PC-9 (cell line): Measurements from ENCODE around the gene TBCK.

Experiments used
- CTCF ChIP-seq: fragments of 200-600 bp; sonication (generic); conservative IDR thresholded peaks from 2 replicates; pipeline ENCODE4 v1.6.1; 2017; ENCODE audit warnings: mixed run types, antibody characterized with exemption, mild to moderate bottlenecking, moderate library complexity
- EZH2 ChIP-seq: fragments of 200-600 bp; sonication (generic); IDR thresholded peaks from 2 replicates; pipeline ENCODE4 v1.8.0; 2017; ENCODE audit warnings: antibody characterized with exemption, low read depth

- TF ChIP-seq CTCF, result no peak
- TF ChIP-seq EZH2, result no peak
Measured at GRCh38 chr4:106046083-106046482, 269.9 kb downstream of the TBCK start.
